ENCODE measurements around the gene SRP14. TPM values are rescaled to one million over a fixed set of nuclear protein-coding genes. Genes with fewer than 3 reads are reported as not detected.

Gene SRP14, protein sequence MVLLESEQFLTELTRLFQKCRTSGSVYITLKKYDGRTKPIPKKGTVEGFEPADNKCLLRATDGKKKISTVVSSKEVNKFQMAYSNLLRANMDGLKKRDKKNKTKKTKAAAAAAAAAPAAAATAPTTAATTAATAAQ
- total RNA-seq = 69.6 and 75.3 TPM in 2 replicates

DNA sequence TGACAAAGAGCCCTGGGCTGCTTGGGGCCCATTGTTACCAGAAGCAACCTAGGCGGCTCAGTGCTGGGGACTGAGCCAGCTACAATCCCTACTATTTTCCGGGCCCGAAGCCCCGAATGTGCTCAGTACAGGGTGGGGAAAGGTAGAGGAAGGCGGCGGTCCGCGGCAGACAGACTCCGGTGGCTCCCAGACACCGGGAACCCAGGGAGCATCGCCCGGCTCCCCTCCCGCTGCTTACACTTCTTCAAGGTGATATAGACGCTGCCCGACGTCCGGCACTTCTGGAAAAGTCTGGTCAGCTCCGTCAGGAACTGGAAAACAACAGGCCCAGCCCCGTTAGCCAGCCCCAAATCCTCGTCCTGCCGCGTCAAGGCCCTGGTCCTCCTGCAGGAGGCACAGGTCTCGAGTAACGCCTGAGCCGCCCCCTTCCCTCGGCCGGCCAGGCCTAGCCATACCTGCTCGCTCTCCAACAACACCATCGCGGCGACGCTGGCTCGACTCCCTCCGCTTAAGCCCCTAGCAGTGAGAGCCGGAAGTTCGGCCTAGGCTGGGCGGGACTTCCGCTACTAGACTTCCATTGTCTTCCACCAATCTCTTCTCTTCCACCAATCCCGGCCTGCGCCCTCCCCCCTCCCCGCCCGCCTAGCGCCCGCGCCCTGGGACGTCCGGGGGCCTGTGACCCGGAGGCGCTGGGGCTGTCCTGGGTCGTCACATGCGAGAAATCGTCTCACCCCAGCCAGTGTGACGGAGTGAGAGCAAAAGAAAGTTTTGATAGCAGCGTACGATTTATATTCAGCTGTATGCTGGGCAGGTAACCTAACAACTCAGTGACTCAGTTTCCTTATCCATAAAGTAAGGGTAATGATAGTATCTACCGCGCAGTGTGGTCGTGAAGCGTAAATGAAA lies at the start of gene SRP14:
Gene SRP14 (minus strand): TSS at position 544 of the 906 bp plus-strand sequence. CDS start 65 bp downstream, at position 479.

Other genes with a start within 250 kb of the SRP14 start
- 50.7 and 59.6 TPM in 2 replicates for gene GPR176, start 118.9 kb downstream of the SRP14 start, total RNA-seq
- 68.0 and 70.8 TPM in 2 replicates for gene EIF2AK4, start 105.1 kb downstream of the SRP14 start, total RNA-seq
- gene BMF, start 69.7 kb upstream of the SRP14 start, total RNA-seq = under 0.01 and 0.20 TPM in 2 replicates
- gene BUB1B, start 121.9 kb upstream of the SRP14 start, total RNA-seq = 18.4 and 40.1 TPM in 2 replicates
- gene PAK6, start 199.9 kb upstream of the SRP14 start, total RNA-seq = not detected in 2 replicates
- not detected in 2 replicates for gene ANKRD63, start 243.9 kb upstream of the SRP14 start, total RNA-seq

Data from subcutaneous preadipocyte (primary cell).